HG02885 (cell line): ENCODE measurements around the gene SLC26A8.
"Not testable (repeated sequence)": the region's sequence is repeated elsewhere in the genome, so short reads cannot be mapped to it uniquely, and the experiment has no call there.

Experiments used
- ATAC-seq: cut with Tn5 transposase; IDR thresholded peaks from one replicate; pipeline ENCODE4 v1.9.1; 2021; ENCODE audit warnings: mild to moderate bottlenecking; ENCODE audit not compliant: unreplicated experiment, poor library complexity

The SLC26A8 gene

GRCh38 chr6:35955071-35955470, 69.4 kb downstream of the SLC26A8 start:
- no peak for ATAC-seq

GRCh38 chr6:35954333-35954732, 70.1 kb downstream of the SLC26A8 start:
- no peak for ATAC-seq

- ATAC-seq, result no peak
Observed at GRCh38 chr6:35948725-35949124, 75.7 kb downstream of the SLC26A8 start.

GRCh38 chr6:35945650-35946025, 78.8 kb downstream of the SLC26A8 start:
- ATAC-seq, result no peak

- no peak for ATAC-seq
Observed at GRCh38 chr6:35943390-35943789, 81.1 kb downstream of the SLC26A8 start.

- ATAC-seq, result no peak
Observed at GRCh38 chr6:35942355-35942754, 82.1 kb downstream of the SLC26A8 start.

GRCh38 chr6:35941170-35941569, 83.3 kb downstream of the SLC26A8 start:
- ATAC-seq, result not testable (repeated sequence)

- ATAC-seq, result not testable (repeated sequence)
Observed at GRCh38 chr6:35940014-35940413, 84.4 kb downstream of the SLC26A8 start.

GRCh38 chr6:35939259-35939658, 85.2 kb downstream of the SLC26A8 start:
- ATAC-seq, result not testable (repeated sequence)

GRCh38 chr6:35936681-35937359, 87.6 kb downstream of the SLC26A8 start:
- ATAC-seq, result no peak

- no peak for ATAC-seq
Observed at GRCh38 chr6:35935469-35935868, 89.0 kb downstream of the SLC26A8 start.

- ATAC-seq, result no peak
Observed at GRCh38 chr6:35933844-35934243, 90.6 kb downstream of the SLC26A8 start.

GRCh38 chr6:35931873-35932272, 92.6 kb downstream of the SLC26A8 start:
- ATAC-seq, result not testable (repeated sequence)

GRCh38 chr6:35931120-35931561, 93.3 kb downstream of the SLC26A8 start:
- ATAC-seq, result no peak

- no peak for ATAC-seq
Observed at GRCh38 chr6:35929601-35930000, 94.8 kb downstream of the SLC26A8 start.

GRCh38 chr6:35926509-35927215, 97.8 kb downstream of the SLC26A8 start:
- ATAC-seq, result no peak

- ATAC-seq, result no peak
Observed at GRCh38 chr6:35925961-35926360, 98.5 kb downstream of the SLC26A8 start.

- no peak for ATAC-seq
Observed at GRCh38 chr6:35924146-35924545, 100.3 kb downstream of the SLC26A8 start.

- no peak for ATAC-seq
Observed at GRCh38 chr6:35922139-35922554, 102.3 kb downstream of the SLC26A8 start.

- peak; percentile 84 for ATAC-seq
Observed at GRCh38 chr6:35920793-35921732, 103.4 kb downstream of the SLC26A8 start, which contains the start of gene SRPK1. Gene SRPK1, minus strand, starts transcription at chr6:35921098. Its CDS starts 42 bp downstream, at chr6:35921056.
